Osteoblast (primary cell): ENCODE data around the gene CALD1. TPM values are rescaled to one million over a fixed set of nuclear protein-coding genes. Genes with fewer than 3 reads are reported as not detected.

Experiments used
- DNase-seq: peaks from one replicate; pipeline ENCODE4 v3.0.0; 2011; ENCODE audit warnings: low spot score, mixed read lengths; ENCODE audit not compliant: insufficient read length; ENCODE audit errors: missing footprints
- H2AFZ ChIP-seq: 2 replicates; pipeline ENCODE4 v1.6.0; 2011; ENCODE audit warnings: mild to moderate bottlenecking, low read length
- H3K27ac ChIP-seq: 2 replicates; pipeline ENCODE4 v1.5.1; 2011; ENCODE audit warnings: mild to moderate bottlenecking, low read depth, low read length, moderate library complexity
- H3K27me3 ChIP-seq: 2 replicates; pipeline ENCODE4 v1.6.0; 2012; ENCODE audit warnings: mild to moderate bottlenecking, control low read depth, inconsistent platforms, low read length, moderate library complexity; ENCODE audit not compliant: insufficient read depth
- H3K36me3 ChIP-seq: 2 replicates; pipeline ENCODE4 v1.5.1; 2011; ENCODE audit warnings: mild to moderate bottlenecking, low read length, control low read depth, moderate library complexity; ENCODE audit not compliant: insufficient read depth
- H3K4me1 ChIP-seq: 2 replicates; pipeline ENCODE4 v1.5.1; 2011; ENCODE audit warnings: mild to moderate bottlenecking, low read length, control low read depth, moderate library complexity; ENCODE audit not compliant: insufficient read depth
- H3K4me2 ChIP-seq: 2 replicates; pipeline ENCODE4 v1.6.0; 2011; ENCODE audit warnings: mild to moderate bottlenecking, low read length; ENCODE audit not compliant: insufficient read depth
- H3K4me3 ChIP-seq: fragments of 200-600 bp; sonication (generic); 3 replicates; pipeline ENCODE4 v1.5.1; 2012; ENCODE audit warnings: mild to moderate bottlenecking, low read length, inconsistent platforms; ENCODE audit not compliant: insufficient read depth
- H3K79me2 ChIP-seq: 2 replicates; pipeline ENCODE4 v1.6.0; 2012; ENCODE audit warnings: mild to moderate bottlenecking, low read length, control low read depth, inconsistent platforms; ENCODE audit not compliant: insufficient read depth
- H3K9me3 ChIP-seq: 2 replicates; pipeline ENCODE4 v1.5.1; 2011; ENCODE audit warnings: low read depth, low read length, control low read depth
- H4K20me1 ChIP-seq: 2 replicates; pipeline ENCODE4 v1.6.0; 2012; ENCODE audit warnings: mild to moderate bottlenecking, low read length, control low read depth; ENCODE audit not compliant: insufficient read depth
- CTCF ChIP-seq: IDR thresholded peaks from 2 replicates; pipeline ENCODE4 v1.5.1; 2011; ENCODE audit warnings: mild to moderate bottlenecking, low read depth, low read length, moderate library complexity; ENCODE audit errors: extremely low read depth
- total RNA-seq: library from RNA; depleted of rRNA; stranded (reverse); fragments of >200 nt; gene quantifications from 2 replicates; pipeline ENCODE4 v1.2.3, GENCODE V29; 2012

The CALD1 gene
- total RNA-seq, 1 donor: 1,123 TPM

- Histone ChIP-seq H3K27ac (peak overlapping the region; percentile 94), H3K4me1 (peaks cover 63% of the 10 kb centered on the region), H3K9me3 (no peaks in the 10 kb centered on the region), H3K27me3 (no peaks in the 10 kb centered on the region), H2AFZ (no peak overlapping the region), H3K4me2 (no peak overlapping the region), H3K36me3 (peaks cover 72% of the 10 kb centered on the region), H3K4me3 (no peak overlapping the region), H3K79me2 (peaks cover 99% of the 10 kb centered on the region), H4K20me1 (peaks cover 27% of the 10 kb centered on the region)
- no peak for TF ChIP-seq CTCF
- DNase-seq: peak; percentile 23
Measured at GRCh38 chr7:134836447-134836846, 57.0 kb downstream of the CALD1 start.

- TF ChIP-seq CTCF: no peak
- H3K36me3 ChIP-seq: peaks cover 64% of the 10 kb centered on the region
- peaks cover 53% of the 10 kb centered on the region for H3K4me1 ChIP-seq
- no peaks in the 10 kb centered on the region for H3K27me3 ChIP-seq
- no peaks in the 10 kb centered on the region for H3K9me3 ChIP-seq
- no peak for DNase-seq
- H4K20me1 ChIP-seq: peaks cover 40% of the 10 kb centered on the region
- no peak overlapping the region for H2AFZ ChIP-seq
- H3K79me2 ChIP-seq: peaks cover 99% of the 10 kb centered on the region
- H3K4me3 ChIP-seq: no peak overlapping the region
- peak overlapping the region; percentile 94 for H3K27ac ChIP-seq
- no peak overlapping the region for H3K4me2 ChIP-seq
Measured at GRCh38 chr7:134839298-134839697, 59.9 kb downstream of the CALD1 start.

- no peak overlapping the region for H2AFZ ChIP-seq
- peaks cover 52% of the 10 kb centered on the region for H3K4me1 ChIP-seq
- no peak overlapping the region for H3K4me3 ChIP-seq
- DNase-seq: no peak
- H3K79me2 ChIP-seq: peaks cover 99% of the 10 kb centered on the region
- no peaks in the 10 kb centered on the region for H3K9me3 ChIP-seq
- peak overlapping the region; percentile 15 for H3K4me2 ChIP-seq
- peaks cover 57% of the 10 kb centered on the region for H4K20me1 ChIP-seq
- peaks cover 80% of the 10 kb centered on the region for H3K36me3 ChIP-seq
- no peak for TF ChIP-seq CTCF
- no peaks in the 10 kb centered on the region for H3K27me3 ChIP-seq
- H3K27ac ChIP-seq: peak overlapping the region; percentile 73
Measured at GRCh38 chr7:134842062-134842461, 62.6 kb downstream of the CALD1 start.

GRCh38 chr7:134842886-134843430, 63.5 kb downstream of the CALD1 start:
- H3K27ac ChIP-seq: peak overlapping the region; percentile 73
- no peak for DNase-seq
- TF ChIP-seq CTCF: no peak
- peaks cover 62% of the 10 kb centered on the region for H4K20me1 ChIP-seq
- H3K9me3 ChIP-seq: no peaks in the 10 kb centered on the region
- no peak overlapping the region for H2AFZ ChIP-seq
- peaks cover 83% of the 10 kb centered on the region for H3K36me3 ChIP-seq
- H3K79me2 ChIP-seq: peaks cover 99% of the 10 kb centered on the region
- H3K4me1 ChIP-seq: peaks cover 48% of the 10 kb centered on the region
- H3K4me2 ChIP-seq: no peak overlapping the region
- H3K4me3 ChIP-seq: no peak overlapping the region
- no peaks in the 10 kb centered on the region for H3K27me3 ChIP-seq
